GM11168 (cell line): ENCODE results near the gene ARHGAP30.
"Not testable (repeated sequence)": the region's sequence is repeated elsewhere in the genome, so short reads cannot be mapped to it uniquely, and the experiment has no call there.

Experiments
- in situ Hi-C: fragments of 300-500 bp; cut with MboI; formaldehyde crosslinking; loops from one replicate; pipeline ENCODE4 v1.12.0; 2022; ENCODE audit warnings: low sequenced_read_pairs; ENCODE audit not compliant: unreplicated experiment

The ARHGAP30 gene

GRCh38 chr1:161019111-161019660 is 50.5 kb downstream of the ARHGAP30 start:
- in situ Hi-C loops = not testable (repeated sequence)

- in situ Hi-C loops = no loop called here
Observed at GRCh38 chr1:161018631-161018930, 51.1 kb downstream of the ARHGAP30 start.

DNA sequence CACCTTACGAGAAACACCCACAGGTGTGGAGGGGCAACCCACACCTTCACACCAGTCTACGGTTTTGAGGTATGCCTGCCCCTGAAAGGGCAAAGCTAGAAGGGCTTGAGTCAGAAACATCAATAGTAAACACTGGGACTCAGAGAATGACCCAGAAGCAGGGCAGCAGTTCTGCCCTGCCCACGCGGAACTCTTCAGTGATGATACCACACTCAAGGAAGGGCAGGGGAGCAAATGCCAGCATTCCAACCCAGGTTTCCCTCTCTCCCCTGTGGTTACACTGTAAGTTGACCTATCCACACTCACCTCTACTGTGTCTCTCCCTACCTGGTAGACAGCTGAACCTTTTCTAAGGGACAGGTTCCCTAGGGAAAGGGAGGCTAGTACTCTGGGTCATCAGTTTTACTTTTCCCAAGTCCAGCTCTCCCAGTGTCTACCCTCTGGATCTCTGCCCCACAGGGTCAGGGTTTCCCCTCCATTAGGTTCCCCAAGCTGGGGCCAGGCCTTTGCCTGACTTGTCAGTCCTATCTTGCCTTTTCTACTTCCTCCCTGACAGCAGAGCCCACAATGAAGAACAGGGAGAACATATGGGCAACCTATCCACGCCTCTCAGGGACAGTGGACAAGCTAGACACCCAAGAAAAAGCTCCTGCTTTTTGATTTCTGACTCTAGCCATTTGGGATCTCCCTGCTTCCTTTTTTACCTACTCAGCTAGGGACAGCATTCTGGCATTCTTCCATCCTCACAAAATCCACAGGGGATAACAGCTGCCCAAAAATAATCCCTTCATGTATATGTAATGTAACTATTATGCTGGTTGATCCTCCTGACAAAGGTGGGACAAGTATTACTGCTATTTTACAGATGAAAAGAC is 51.7 kb downstream of the ARHGAP30 start:
- in situ Hi-C loops = no loop called here

- in situ Hi-C loops = not testable (repeated sequence)
Observed at GRCh38 chr1:161017181-161017580, 52.5 kb downstream of the ARHGAP30 start.

GRCh38 chr1:161016683-161017082 is 53.0 kb downstream of the ARHGAP30 start:
- in situ Hi-C loops = not testable (repeated sequence)

GRCh38 chr1:161013488-161014230 is 56.0 kb downstream of the ARHGAP30 start:
- in situ Hi-C loops = no loop called here

DNA sequence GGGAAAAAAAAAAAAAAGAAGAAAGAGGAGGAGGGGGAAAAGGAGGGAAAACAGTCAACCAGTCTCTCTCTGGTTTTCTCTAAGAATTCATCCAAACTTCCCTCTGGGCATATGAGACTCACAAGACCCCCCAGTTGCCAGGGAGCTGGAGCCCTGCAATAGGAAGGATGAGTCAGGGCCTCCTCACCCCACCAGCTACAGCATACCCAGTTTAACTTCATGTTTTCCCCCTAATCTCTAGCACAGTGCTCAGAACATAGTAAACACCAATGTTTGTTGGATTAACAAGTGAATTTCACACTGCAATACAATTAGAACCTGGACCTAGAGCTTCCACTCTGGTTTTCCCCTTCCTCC is 56.6 kb downstream of the ARHGAP30 start:
- in situ Hi-C loops = no loop called here

DNA sequence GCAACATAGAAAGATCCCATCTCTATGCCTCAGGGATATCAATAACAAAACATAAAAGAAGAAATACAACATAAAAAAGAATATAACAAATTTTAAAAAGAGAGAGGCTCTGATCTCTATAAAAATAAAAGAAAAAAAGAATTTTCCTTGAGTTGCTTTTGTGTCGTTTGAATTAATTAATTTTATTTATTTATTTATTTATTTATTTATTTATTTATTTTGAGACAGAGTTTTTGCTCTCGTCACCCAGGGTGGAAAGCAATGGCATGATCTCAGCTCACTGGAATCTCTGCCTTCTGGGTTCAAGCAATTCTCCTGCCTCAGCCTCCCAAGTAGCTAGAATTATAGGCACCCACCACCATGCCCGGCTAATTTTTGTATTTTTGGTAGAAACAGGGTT is 57.3 kb downstream of the ARHGAP30 start:
- in situ Hi-C loops = no loop called here

DNA sequence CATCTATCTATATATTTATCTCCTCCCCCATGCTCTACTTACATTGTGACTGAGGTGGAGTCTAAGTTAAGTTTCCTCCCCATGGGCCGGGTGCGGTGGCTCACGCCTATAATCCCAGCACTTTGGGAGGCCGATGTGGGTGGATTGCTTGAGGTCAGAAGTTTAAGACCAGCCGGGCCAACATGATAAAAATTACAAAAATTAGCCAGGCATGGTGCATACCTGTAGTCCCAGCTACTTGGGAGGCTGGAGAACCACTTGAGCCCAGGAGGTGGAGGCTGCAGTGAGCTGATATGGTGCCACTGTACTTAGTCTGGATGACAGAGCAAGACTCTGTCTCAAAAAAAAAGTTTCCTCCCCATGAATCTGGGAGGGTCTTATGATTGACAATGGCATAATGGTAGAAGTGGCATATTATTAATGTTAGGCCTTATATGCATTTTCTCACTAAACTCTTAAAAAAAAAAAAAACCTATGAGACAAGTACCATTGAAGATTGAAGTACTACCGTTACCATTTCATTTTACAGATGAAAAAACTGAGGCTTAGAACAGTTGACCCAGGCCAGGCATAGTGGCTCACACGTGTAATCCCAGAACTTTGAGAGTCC is 60.0 kb downstream of the ARHGAP30 start:
- in situ Hi-C loops = no loop called here

DNA sequence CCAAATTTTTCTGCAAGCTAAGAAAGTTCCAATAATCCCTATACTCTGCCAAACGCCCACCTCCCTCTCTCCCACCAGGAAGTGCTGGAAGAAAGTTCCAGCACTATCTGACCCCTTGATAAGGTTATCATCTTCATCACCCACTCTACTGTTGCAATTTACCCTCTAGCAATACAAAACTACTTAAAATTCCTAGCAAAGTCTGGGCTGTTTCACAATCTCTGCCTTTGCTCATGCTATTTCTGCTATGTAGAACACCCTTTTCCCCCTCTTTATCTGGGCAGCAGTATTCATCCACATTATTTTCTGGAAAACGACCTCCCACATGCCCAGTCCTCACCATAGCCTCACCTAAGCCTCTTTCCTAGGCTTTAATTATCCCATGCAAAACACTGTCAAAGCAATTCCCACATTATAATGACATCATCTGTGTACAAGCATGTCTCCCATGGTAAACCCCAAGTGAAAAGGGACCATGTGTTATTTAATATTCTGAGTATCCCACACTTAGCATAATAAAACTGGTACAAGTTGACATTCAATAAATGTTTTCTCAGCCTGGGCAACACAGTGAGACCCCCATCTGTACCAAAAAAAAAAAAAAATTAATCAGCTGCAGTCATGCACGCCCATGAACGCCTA is 60.7 kb downstream of the ARHGAP30 start:
- in situ Hi-C loops = no loop called here

DNA sequence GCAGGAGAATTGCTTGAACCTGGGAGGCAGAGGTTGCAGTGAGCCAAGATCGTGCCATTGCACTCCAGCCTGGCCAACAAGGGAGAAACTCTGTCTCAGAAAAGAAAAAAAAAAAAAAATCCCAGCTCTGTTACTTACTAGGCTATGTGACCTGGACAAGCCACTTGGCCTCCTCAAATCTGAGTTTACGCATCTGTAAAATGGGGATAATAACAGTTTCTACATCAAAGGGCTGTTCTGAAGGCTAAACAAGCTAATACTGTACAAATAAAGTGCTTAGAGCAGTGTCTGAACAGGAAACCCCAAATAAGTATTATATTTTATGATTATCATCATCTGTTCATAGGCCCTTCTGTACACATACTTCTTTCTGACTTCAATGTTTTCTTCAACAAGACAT is 62.3 kb downstream of the ARHGAP30 start:
- in situ Hi-C loops = no loop called here

- in situ Hi-C loops = no loop called here
Observed at GRCh38 chr1:161006563-161006962, 63.1 kb downstream of the ARHGAP30 start.

DNA sequence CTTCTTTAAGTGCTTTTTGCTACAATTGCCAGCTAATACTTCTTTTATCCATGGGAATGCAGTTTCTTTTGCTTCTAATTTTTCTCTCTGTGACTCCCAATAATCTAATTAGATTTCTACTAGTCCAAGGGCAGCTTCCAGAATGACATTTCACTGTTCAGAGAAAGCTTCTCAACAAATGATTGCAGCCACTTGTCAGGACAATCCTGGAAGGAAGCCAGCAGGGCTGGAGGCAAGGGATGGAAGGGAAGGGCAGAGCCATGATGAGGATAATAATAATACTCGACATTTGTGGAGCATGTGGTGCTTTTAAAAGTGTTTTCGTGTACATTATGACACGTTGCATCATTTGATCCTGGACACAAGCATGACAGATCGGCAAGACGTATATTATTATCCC is 68.2 kb downstream of the ARHGAP30 start:
- in situ Hi-C loops = no loop called here

DNA sequence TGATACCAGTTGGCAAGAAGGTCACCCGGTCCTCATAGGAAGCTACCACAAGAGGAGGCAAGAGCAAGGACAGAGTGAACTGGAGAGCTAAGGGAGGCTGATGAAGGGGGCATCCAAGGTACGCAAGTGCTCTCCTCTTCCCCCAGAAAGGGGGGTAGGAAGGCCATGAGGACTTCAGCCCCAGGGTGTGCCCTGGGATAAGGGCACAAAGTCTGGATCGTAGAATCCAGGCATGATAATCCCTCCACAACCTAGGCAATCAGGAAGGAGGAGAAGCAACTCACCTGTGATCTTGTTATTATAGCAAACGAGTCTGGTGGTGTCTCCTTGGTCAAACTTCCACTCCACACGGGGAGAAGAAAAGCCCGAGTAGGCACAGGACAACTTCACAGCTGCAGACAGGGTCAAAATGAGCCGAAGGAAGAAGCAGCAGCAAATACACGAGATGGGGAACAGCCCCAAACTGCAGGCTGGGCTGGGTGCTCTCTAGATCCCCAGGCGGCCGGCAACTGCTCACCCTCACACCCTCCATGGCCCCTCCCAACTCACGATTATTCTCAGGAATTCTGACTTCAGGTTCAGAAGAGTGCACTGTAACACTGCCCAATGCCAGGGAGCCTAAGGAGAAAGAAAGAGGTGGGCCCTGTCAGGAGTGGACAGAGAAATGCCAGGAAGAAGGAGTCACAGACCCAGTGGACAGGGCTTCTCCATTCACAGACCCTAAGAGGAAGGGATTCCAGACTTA is 68.8 kb downstream of the ARHGAP30 start:
- in situ Hi-C loops = no loop called here

- in situ Hi-C loops = no loop called here
Observed at GRCh38 chr1:160999376-160999775, 70.3 kb downstream of the ARHGAP30 start.

DNA sequence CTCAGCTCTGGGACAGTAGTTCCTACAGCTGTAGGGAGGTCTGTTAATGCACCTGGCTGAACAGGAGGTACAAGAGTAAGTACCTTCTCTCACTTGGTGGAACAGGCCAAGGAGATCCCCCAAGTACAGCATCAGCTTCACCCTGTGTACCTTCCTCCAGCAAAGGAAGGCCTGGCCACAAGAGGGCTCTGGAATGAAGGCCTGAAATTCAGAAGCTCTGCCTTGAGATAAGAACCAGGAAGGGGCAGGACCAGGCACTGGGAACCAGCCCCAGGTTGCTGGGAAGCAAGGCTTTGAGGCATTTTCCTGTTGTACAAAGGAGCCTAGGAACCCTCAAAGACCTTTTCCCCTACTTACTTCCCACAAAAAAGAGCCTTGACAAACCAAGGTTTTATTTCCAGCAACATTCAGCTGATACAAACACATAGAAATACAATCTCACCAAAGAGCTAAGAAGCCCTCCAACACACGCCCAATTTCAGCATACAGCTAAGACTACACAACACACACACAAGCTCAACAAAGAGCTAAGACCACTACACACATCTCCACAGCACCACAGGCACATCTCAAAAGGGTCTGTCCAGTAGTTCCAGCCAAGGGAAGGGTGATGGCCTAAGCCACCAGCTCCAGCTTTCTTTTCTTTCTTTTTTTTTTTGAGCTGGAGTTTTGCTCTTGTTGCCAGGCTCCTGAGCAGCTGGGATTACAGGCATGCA is 72.2 kb downstream of the ARHGAP30 start:
- in situ Hi-C loops = no loop called here
